SU-DHL-6 (cell line): ENCODE results near the gene CCKAR.
A peak's percentile ranks its signal among the peaks of the same experiment; 100 is the strongest.

Experiments used
- H2AFZ ChIP-seq: fragments of 200-600 bp; sonication (generic); 2 replicates; pipeline ENCODE4 v1.6.1; 2014; ENCODE audit warnings: low read depth, mild to moderate bottlenecking, moderate library complexity, mixed read lengths, antibody characterized with exemption, low read length; ENCODE audit not compliant: severe bottlenecking
- H3F3A ChIP-seq: fragments of 200-600 bp; shearing (Covaris generic); 2 replicates; pipeline ENCODE4 v1.6.0; 2016; ENCODE audit warnings: antibody characterized with exemption, mild to moderate bottlenecking; ENCODE audit not compliant: insufficient read depth
- H3K27ac ChIP-seq: fragments of 200-600 bp; sonication (generic); 2 replicates; pipeline ENCODE4 v1.5.1; 2016; ENCODE audit warnings: low read depth, mild to moderate bottlenecking, low read length, moderate library complexity, mixed read lengths
- H3K27me3 ChIP-seq: fragments of 200-600 bp; sonication (generic), shearing (Covaris generic); 2 replicates; pipeline ENCODE4 v1.6.0; 2014; ENCODE audit warnings: mild to moderate bottlenecking, low read length
- H3K36me3 ChIP-seq: fragments of 200-600 bp; sonication (generic); 2 replicates; pipeline ENCODE4 v1.6.1; 2014; ENCODE audit warnings: mild to moderate bottlenecking, low read length, mixed read lengths
- H3K4me2 ChIP-seq: fragments of 300-600, 200-600 bp; shearing (Covaris generic), sonication (generic); 2 replicates; pipeline ENCODE4 v1.6.0; 2014; ENCODE audit warnings: low read length, low read depth, mild to moderate bottlenecking; ENCODE audit not compliant: poor library complexity, severe bottlenecking
- H3K4me3 ChIP-seq: fragments of 200-600 bp; sonication (generic); 2 replicates; pipeline ENCODE4 v1.5.1; 2014; ENCODE audit warnings: antibody characterized with exemption, low read length, mild to moderate bottlenecking, mixed read lengths; ENCODE audit not compliant: insufficient read depth, poor library complexity, severe bottlenecking
- H3K79me2 ChIP-seq: fragments of 200-600 bp; sonication (generic); 2 replicates; pipeline ENCODE4 v1.6.1; 2014; ENCODE audit warnings: mild to moderate bottlenecking, low read length, moderate library complexity; ENCODE audit not compliant: insufficient read depth
- H3K9ac ChIP-seq: fragments of 200-600 bp; sonication (generic); 2 replicates; pipeline ENCODE4 v1.7.0; 2014; ENCODE audit warnings: mild to moderate bottlenecking, low read length
- H3K9me2 ChIP-seq: fragments of 200-600 bp; sonication (generic); replicated peaks from 2 replicates; pipeline ENCODE4 v1.6.1; 2014; ENCODE audit warnings: low read length; ENCODE audit not compliant: insufficient read depth
- H3K9me3 ChIP-seq: fragments of 200-600 bp; sonication (generic); 2 replicates; pipeline ENCODE4 v1.6.1; 2014; ENCODE audit warnings: low read length, mixed read lengths; ENCODE audit not compliant: insufficient read depth
- H4K20me1 ChIP-seq: fragments of 200-600 bp; sonication (generic); 2 replicates; pipeline ENCODE4 v1.6.1; 2014; ENCODE audit warnings: low read depth, mild to moderate bottlenecking, antibody characterized with exemption, low read length, moderate library complexity, mixed read lengths
- EZH2phosphoT487 ChIP-seq: fragments of 200-600 bp; sonication (generic), shearing (Covaris generic); conservative IDR thresholded peaks from 2 replicates; pipeline ENCODE4 v1.6.1; 2018; ENCODE audit warnings: mild to moderate bottlenecking, antibody characterized with exemption, low read length, moderate library complexity, mixed read lengths
- TF ChIP-seq, protein P1 (sequence below): fragments of 200-600 bp; sonication (generic); IDR thresholded peaks from one replicate; pipeline ENCODE4 v1.5.1; 2017; ENCODE audit warnings: antibody characterized with exemption, mild to moderate bottlenecking, low read length, moderate library complexity; ENCODE audit not compliant: insufficient read depth, poor library complexity, severe bottlenecking

Gene CCKAR

GRCh38 chr4:26463386-26463785 is 26.9 kb downstream of the CCKAR start:
- TF ChIP-seq, protein P1, sequence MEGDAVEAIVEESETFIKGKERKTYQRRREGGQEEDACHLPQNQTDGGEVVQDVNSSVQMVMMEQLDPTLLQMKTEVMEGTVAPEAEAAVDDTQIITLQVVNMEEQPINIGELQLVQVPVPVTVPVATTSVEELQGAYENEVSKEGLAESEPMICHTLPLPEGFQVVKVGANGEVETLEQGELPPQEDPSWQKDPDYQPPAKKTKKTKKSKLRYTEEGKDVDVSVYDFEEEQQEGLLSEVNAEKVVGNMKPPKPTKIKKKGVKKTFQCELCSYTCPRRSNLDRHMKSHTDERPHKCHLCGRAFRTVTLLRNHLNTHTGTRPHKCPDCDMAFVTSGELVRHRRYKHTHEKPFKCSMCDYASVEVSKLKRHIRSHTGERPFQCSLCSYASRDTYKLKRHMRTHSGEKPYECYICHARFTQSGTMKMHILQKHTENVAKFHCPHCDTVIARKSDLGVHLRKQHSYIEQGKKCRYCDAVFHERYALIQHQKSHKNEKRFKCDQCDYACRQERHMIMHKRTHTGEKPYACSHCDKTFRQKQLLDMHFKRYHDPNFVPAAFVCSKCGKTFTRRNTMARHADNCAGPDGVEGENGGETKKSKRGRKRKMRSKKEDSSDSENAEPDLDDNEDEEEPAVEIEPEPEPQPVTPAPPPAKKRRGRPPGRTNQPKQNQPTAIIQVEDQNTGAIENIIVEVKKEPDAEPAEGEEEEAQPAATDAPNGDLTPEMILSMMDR = no peak
- TF ChIP-seq EZH2phosphoT487 = no peak
- H3K4me3 ChIP-seq = no peak overlapping the region
- H3K36me3 ChIP-seq = no peaks in the 10 kb centered on the region
- H3K27ac ChIP-seq = no peak overlapping the region
- H2AFZ ChIP-seq = no peak overlapping the region
- no peaks in the 10 kb centered on the region for H3K9me3 ChIP-seq
- H3F3A ChIP-seq = no peaks in the 10 kb centered on the region
- no peaks in the 10 kb centered on the region for H4K20me1 ChIP-seq
- H3K9ac ChIP-seq = no peak overlapping the region
- H3K4me2 ChIP-seq = no peak overlapping the region
- no peaks in the 10 kb centered on the region for H3K79me2 ChIP-seq
- H3K9me2 ChIP-seq = no peaks in the 10 kb centered on the region
- H3K27me3 ChIP-seq = no peaks in the 10 kb centered on the region

DNA sequence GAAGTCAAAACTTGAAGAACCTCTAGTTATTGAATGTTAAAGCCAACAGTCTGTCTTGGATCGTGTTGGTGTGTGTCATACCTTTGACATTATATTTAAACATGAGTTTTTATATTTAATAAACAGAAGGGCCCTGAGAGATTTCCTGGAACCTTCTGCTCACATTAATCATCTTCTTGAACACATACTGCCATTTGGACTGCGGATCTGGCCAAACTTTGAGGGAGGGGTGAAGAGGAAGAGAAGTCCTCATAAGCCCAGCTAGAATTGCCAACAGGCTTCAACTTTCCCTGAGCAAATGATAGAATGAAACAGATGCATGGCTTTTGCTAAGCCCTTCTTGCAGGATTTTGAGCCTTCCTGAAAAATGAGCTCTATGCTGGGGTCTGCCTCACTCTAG is 27.4 kb downstream of the CCKAR start:
- Histone ChIP-seq H3K9me2 (no peaks in the 10 kb centered on the region), H3K79me2 (no peaks in the 10 kb centered on the region), H3K4me2 (no peak overlapping the region), H3K4me3 (no peak overlapping the region), H3K9ac (no peak overlapping the region), H3F3A (no peaks in the 10 kb centered on the region), H3K27ac (no peak overlapping the region), H2AFZ (no peak overlapping the region), H3K27me3 (no peaks in the 10 kb centered on the region), H4K20me1 (no peaks in the 10 kb centered on the region), H3K9me3 (no peaks in the 10 kb centered on the region), H3K36me3 (no peaks in the 10 kb centered on the region)
- TF ChIP-seq, protein P1 = no peak
- no peak for TF ChIP-seq EZH2phosphoT487

GRCh38 chr4:26459756-26460530 is 30.3 kb downstream of the CCKAR start:
- H3K27ac ChIP-seq = no peak overlapping the region
- no peaks in the 10 kb centered on the region for H3K9me2 ChIP-seq
- no peak overlapping the region for H3K4me3 ChIP-seq
- no peaks in the 10 kb centered on the region for H3F3A ChIP-seq
- H3K79me2 ChIP-seq = no peaks in the 10 kb centered on the region
- no peaks in the 10 kb centered on the region for H4K20me1 ChIP-seq
- no peak for TF ChIP-seq EZH2phosphoT487
- TF ChIP-seq, protein P1 = no peak
- H3K27me3 ChIP-seq = no peaks in the 10 kb centered on the region
- peak overlapping the region; percentile 69 for H2AFZ ChIP-seq
- no peak overlapping the region for H3K4me2 ChIP-seq
- no peaks in the 10 kb centered on the region for H3K36me3 ChIP-seq
- H3K9me3 ChIP-seq = no peaks in the 10 kb centered on the region
- H3K9ac ChIP-seq = no peak overlapping the region
